Dermis blood vessel endothelial cell (primary cell): ENCODE results near the gene MMP23B. TPM values are rescaled to one million over a fixed set of nuclear protein-coding genes. Genes with fewer than 3 reads are reported as not detected.
"Not testable (repeated sequence)": the region's sequence is repeated elsewhere in the genome, so short reads cannot be mapped to it uniquely, and the experiment has no call there.

Source experiments
- DNase-seq: peaks from one replicate; pipeline ENCODE4 v3.0.0; 2010
- total RNA-seq: library from RNA; depleted of rRNA; stranded (reverse); fragments of >200 nt; gene quantifications from 2 replicates; pipeline ENCODE4 v1.2.3, GENCODE V29; 2014

MMP23B gene
- total RNA-seq, 1 donor from 2014 or later: not detected

GRCh38 chr1:1621173-1622009 is 10.6 kb upstream of the MMP23B start:
- DNase-seq: no peak

DNA sequence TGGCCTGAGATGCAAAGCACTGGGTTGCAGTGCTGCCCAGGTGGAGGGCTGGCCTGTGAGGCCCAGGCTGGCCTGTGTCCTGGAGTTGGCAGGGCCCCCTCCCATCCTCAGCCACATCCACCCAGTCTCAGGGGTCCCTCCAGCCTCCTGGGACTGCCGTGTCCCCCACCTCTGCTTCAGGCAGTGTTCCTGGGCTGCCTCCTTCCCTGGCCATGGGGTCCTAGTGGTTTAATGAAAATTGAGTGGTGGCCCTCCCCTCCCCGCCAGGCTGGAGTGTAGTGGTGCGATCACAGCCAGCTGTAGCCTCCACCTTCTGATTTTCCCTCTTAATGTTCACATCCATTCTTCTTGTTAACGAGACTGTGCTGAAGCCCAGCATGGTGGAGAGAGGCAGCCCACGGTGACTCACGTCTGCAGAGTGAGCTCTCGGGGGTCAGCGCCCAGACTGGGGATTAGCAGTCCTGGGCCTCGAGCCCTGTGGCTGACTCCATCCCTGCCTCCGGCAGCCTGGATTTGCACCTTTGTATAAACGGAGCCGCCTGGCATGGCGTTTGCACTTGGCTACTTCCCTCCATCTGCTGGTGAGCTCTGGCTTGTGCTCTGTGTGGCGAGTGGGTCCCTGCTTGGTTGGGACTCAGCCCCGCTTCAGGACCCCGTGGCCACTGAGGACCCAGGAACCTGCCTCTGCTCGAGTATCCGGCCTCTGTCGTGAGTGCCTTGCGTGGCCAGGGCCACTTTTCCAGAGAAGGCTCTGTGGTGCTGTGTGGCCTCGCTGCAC is 9.8 kb upstream of the MMP23B start:
- no peak for DNase-seq

GRCh38 chr1:1622788-1623094 is 9.2 kb upstream of the MMP23B start:
- DNase-seq: no peak

- no peak for DNase-seq
Observed at GRCh38 chr1:1623181-1623630, 8.8 kb upstream of the MMP23B start.

DNA sequence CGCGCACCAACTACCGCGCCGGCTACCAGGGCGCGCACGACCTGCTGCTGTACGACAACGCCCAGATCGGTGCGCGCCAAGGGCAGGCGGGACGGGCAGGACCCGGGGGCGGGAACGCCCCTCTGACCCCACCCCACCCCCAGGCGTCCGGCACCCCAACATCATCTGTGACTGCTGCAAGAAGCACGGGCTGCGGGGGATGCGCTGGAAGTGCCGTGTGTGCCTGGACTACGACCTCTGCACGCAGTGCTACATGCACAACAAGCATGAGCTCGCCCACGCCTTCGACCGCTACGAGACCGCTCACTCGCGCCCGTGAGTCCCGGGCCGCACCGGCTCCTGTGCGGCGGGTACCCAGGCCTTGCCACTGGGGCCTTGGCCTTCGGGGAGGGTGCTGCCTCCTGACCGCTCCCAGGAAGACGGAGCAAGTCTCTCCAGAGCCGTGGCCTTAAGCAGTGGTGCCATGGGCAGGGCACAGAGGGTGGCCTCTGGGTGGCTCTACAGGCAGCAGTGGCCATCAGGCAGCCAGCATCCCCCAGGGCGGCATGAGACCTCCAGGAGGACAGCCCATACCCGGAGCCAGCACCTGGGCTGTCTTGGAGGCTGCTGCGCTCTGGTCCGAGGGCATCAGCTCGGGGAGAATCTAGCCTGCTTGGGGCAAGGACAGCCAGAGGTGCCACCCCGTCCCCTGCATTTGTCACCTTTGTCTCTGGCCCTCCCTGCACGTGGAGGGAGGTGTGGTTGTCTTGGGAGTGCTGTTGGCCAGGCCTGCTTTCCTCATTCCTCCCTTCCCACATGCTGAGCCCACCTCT is 8.1 kb upstream of the MMP23B start:
- no peak for DNase-seq

DNA sequence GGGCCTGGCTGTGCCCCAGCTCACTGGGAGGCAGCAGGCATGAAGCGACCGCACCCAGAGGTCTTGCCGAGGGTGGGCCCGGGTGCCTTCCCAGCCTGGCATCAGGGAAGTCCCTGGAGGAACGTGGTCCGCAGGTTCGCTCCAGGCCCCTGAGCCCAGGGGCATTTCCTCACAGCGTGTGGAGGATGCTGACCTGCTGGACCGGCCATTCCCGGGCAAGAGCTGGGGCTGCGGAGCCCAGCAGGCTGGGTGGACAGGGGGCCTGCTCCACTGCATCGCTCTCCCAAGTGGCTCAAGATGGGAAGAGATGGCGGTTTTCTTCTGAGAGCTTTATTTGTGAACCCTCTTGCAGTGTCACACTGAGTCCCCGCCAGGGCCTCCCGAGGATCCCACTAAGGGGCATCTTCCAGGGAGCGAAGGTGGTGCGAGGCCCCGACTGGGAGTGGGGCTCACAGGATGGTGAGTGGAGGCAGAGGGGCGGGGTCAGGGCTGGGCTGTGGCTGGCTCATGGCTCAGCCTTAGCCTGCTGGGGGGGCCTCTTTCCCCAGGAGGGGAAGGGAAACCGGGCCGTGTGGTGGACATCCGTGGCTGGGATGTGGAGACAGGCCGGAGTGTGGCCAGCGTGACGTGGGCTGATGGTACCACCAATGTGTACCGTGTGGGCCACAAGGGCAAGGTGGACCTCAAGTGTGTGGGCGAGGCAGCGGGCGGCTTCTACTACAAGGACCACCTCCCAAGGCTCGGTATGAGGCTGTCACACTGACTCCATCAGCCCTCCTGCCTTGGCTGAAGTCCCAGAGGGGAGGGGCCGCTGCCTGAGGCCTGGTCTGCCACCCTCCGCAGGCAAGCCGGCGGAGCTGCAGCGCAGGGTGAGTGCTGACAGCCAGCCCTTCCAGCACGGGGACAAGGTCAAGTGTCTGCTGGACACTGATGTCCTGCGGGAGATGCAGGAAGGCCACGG is 7.2 kb upstream of the MMP23B start:
- no peak for DNase-seq

GRCh38 chr1:1625404-1625775 is 6.6 kb upstream of the MMP23B start:
- DNase-seq: no peak

- no peak for DNase-seq
Observed at GRCh38 chr1:1625824-1626206, 6.2 kb upstream of the MMP23B start.

DNA sequence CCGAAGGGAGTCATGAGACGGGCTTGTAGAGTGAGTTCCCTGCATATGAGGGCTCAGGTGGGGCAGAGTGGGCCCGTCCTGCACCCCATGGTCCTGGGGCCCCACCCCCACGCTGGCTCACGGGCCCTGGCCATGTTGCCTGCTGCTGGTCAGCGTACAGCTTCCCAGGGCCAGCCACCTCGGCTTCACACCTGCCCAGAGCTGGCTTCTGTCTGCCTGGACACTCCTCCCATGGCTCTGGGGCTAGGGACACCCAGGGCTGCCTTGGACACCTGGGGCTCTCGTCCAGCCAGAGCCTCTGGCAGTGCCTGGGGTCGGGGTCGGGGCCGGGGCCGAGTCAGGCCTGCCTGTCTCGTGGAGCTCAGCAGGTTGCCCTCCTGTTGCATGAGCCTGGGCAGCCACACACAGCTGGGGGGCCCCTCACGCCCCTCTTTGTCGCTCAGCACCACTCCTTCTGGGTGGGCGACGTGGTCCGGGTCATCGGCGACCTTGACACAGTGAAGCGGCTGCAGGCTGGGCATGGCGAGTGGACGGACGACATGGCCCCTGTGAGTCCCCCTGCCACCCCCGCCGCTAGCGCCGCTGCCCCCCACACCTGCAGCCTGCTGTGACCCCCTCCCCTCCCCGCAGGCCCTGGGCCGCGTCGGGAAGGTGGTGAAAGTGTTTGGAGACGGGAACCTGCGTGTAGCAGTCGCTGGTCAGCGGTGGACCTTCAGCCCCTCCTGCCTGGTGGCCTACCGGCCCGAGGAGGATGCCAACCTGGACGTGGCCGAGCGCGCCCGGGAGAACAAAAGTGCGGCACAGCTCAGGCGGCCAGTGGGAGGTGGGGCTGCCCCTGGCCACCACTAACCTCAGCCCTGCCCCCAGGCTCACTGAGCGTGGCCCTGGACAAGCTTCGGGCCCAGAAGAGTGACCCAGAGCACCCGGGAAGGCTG is 5.5 kb upstream of the MMP23B start:
- DNase-seq: no peak

GRCh38 chr1:1627261-1627828 is 4.6 kb upstream of the MMP23B start:
- no peak for DNase-seq

DNA sequence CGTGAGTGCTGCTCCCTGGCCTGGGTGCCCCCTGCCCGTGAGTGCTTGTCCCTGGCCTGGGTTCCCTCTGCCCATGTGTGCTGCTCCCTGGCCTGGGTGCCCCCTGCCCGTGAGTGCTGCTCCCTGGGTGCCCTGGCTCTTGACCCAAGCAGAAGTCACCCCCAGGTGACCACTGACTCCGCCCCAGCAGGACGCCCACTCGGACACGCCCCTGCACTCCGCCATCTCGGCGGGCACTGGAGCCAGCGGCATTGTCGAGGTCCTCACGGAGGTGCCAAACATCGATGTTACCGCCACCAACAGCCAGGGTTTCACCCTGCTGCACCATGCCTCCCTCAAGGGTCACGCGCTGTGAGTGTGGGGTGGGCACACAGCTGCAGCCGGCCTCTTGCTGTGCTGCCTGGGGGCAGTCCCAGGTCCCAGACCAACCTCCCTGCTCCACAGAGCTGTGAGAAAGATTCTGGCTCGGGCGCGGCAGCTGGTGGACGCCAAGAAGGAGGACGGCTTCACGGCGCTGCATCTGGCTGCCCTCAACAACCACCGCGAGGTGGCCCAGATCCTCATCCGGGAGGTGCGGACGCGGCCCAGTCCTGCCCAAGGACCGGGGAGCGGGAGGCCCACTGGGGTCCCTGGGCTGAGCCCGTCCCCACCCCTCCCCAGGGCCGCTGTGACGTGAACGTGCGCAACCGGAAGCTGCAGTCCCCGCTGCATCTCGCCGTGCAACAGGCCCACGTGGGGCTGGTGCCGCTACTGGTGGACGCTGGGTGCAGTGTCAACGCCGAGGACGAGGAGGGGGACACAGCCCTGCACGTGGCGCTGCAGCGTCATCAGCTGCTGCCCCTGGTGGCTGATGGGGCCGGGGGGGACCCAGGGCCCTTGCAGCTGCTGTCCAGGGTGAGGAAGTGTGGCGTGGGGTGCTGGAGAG is 3.9 kb upstream of the MMP23B start:
- no peak for DNase-seq

GRCh38 chr1:1628754-1629429 is 3.1 kb upstream of the MMP23B start:
- no peak for DNase-seq

- no peak for DNase-seq
Observed at GRCh38 chr1:1629430-1630190, 2.4 kb upstream of the MMP23B start.

- peak; percentile 70 for DNase-seq
Observed at GRCh38 chr1:1630191-1630964, 1.6 kb upstream of the MMP23B start.

DNA sequence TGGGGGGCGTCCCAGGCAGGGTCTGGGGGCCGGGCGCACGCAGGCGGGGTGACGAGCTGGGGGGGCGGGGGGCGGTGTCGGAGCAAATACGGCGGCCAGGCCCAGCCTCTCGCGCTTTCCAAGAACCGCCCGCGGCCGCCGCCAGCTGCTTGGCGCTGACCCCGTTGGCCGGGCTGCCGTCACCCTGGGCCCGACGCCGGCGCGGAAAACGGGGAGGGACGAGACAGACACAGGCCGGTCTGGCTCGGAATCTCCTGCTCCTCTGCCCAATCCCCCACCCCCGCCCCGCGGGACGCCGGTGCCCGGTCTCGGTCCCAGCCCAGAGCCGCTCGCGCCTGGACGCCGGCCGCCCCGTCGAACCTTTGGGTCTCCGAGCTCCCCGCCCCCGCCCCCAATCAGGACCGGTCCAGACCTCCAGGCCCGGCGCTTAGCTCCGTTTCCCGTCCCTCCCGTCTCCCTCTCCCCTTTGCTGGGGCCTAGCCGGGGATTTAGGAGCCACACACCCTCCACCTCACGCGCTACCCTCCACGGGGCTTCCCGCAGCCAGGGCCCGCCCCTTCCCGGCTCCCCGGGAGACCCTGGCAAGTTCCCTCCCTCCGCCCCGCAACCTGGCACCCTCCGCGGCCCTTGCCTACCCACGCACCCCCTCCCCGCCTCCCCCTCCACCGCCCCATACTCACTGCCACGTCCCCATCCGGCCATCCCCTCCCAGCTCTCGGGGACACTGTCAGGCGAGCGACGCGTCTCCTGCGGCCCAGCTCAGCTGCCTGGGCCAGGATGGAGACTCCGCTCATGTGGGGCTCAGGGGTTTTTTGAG is 800 bp upstream of the MMP23B start:
- no peak for DNase-seq

DNA sequence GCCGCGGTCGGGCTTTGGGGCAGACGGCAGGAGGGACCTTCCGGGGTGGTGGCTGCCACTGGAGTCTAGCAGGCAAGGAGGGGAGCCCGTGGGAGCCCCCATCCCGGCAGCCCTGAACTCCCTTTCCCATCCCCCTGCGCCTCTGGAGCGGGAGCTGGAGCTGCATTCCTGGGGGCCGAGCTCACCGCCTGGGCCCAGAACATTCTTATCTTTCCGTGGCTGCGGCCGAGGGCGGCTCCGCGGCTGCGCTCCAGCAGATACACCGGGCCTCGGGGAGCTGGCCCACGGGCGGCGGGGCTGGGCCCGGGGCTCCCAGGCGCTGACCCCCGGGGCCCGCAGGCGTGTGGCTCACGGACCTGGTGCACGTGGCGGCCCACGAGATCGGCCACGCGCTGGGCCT is 1.4 kb downstream of the MMP23B start:
- DNase-seq: not testable (repeated sequence)
